HG03039 (cell line): ENCODE data around the gene BPIFB2.
"Not testable (repeated sequence)": the region's sequence is repeated elsewhere in the genome, so short reads cannot be mapped to it uniquely, and the experiment has no call there.

ENCODE experiments used
- ATAC-seq: cut with Tn5 transposase; IDR thresholded peaks from one replicate; pipeline ENCODE4 v1.9.1; 2021; ENCODE audit warnings: mild to moderate bottlenecking, moderate library complexity; ENCODE audit not compliant: unreplicated experiment

BPIFB2 gene, protein sequence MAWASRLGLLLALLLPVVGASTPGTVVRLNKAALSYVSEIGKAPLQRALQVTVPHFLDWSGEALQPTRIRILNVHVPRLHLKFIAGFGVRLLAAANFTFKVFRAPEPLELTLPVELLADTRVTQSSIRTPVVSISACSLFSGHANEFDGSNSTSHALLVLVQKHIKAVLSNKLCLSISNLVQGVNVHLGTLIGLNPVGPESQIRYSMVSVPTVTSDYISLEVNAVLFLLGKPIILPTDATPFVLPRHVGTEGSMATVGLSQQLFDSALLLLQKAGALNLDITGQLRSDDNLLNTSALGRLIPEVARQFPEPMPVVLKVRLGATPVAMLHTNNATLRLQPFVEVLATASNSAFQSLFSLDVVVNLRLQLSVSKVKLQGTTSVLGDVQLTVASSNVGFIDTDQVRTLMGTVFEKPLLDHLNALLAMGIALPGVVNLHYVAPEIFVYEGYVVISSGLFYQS

GRCh38 chr20:33007376-33008335 lies at the start of gene BPIFB2:
BPIFB2 (plus strand) TSS chr20:33007704; CDS start chr20:33008575, 871 bp downstream.
- no peak for ATAC-seq

- no peak for ATAC-seq
Observed at GRCh38 chr20:32958574-32958973, 48.9 kb upstream of the BPIFB2 start.

DNA sequence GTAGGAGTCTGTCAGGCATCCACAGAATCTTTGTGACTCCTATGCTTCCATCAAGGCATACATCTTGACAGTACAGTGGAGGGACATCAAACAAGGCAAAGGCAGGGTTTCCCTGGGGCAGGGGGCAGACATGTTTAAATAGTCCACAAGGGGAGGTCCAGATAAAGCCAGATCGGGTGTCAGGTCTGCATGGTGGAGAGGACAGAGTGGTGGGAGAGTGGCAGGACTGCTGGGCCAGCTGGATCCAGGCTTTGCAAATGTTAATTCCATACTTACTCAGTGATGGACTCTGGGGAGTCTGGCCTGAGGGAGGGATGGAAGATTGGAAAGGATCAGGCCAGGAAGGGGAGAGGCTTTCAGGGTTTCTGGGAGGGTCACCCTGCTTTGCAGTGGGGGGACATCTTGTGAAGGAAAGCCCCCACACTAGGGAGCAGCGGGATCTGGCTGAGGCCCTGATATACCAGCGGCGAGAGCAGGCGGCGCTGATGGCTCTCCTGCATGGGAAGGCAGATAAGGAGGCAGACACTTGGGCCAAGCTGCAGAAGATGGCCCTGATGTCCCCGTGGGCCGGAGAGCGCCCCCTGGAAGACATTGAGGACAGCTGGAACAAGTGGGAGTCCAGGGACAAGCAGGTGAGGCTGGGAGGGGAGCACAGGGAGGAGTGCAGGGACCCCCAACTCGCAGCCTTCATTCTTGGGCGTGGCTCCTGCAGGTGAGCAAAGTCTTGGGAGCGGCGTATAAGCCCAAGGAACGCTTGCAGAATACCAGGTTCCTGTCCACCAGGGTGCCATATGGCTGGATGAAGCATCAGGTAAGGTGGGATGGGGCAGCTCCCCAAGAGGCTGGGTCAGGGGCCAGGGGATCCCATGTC lies 47.9 kb upstream of the BPIFB2 start:
- no peak for ATAC-seq

- no peak for ATAC-seq
Observed at GRCh38 chr20:32960222-32960518, 47.3 kb upstream of the BPIFB2 start.

- ATAC-seq: no peak
Observed at GRCh38 chr20:32960849-32961731, 46.4 kb upstream of the BPIFB2 start.

DNA sequence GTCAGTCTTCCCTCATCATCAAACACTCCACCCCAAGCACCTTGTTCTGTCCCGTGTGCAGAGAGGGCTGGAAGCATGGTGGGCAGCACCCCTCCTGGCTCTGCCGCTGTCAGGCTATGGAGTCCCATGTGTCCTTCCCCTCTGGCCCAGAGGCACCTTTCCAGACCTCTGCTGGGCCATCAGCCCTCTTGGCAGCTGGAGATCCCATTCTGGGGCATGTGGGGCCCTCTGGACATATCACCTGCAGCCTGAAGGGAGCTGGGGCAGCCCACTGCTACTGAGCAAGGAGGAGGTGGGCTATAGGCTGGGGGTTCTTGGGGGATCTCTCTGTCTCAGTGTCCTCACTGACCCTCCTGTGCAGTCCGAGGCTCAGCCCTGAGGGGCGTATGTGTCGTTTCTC lies 45.5 kb upstream of the BPIFB2 start:
- no peak for ATAC-seq

DNA sequence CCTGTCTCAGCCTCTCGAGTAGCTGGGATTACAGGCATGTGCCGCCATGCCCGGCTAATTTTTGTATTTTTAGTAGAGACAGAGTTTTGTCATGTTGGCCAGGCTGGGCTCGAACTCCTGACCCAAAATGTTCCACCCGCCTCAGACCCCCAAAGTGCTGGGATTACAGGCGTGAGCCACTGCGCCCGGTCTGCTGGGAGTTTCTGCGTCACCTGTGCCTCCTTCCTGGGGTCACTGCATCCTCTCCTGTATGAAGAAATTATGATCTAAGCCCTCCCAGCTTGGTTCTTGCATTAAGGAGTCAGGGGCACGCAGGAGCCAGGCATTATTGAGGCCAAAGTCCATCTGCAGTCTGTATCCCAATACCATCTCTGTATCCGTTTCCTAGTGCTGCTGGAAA lies 44.9 kb upstream of the BPIFB2 start:
- not testable (repeated sequence) for ATAC-seq

GRCh38 chr20:32963176-32963575 lies 44.3 kb upstream of the BPIFB2 start:
- ATAC-seq: no peak

DNA sequence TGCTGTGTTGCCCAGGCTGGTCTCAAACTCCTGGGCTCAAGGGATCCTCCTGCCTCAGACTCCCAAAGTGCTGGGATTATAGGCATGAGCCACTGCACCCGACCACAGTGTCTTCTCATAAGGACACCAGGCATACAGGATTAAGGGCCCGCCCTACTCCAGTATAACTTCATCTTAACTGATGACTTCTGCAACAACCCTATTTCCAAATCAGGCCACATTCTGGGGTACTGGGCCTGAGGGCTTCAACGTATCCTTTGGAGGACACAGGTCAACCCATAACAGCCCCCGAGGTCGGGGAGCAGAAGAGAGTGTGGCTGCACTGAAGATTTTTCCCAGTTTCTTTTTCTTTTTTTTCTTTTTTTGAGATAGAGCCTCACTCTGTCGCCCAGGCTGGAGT lies 42.9 kb upstream of the BPIFB2 start:
- no peak for ATAC-seq

- ATAC-seq: no peak
Observed at GRCh38 chr20:32965115-32965514, 42.4 kb upstream of the BPIFB2 start.

- ATAC-seq: no peak
Observed at GRCh38 chr20:32965581-32966373, 41.7 kb upstream of the BPIFB2 start.

DNA sequence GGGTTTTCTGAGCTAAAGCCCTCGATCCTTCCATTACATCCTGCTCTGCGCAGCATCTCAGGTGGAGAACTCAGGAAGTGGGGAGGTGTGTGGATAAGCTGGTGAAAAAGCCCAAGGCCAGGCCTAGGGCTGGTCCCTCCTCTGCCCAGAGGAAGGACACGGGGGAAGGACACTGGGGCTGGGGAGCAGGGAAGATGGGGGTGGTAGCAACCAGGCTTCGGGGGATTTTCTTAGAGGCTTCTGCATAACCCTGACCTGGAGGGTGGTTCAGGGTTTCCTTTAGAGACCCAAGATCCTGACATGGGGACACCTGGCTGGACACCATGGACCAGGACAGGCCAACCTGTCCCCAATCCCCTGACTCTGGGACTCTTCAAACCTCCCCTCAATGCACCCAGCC lies 41.1 kb upstream of the BPIFB2 start:
- no peak for ATAC-seq

GRCh38 chr20:32966881-32967781 lies 40.4 kb upstream of the BPIFB2 start:
- ATAC-seq: no peak

DNA sequence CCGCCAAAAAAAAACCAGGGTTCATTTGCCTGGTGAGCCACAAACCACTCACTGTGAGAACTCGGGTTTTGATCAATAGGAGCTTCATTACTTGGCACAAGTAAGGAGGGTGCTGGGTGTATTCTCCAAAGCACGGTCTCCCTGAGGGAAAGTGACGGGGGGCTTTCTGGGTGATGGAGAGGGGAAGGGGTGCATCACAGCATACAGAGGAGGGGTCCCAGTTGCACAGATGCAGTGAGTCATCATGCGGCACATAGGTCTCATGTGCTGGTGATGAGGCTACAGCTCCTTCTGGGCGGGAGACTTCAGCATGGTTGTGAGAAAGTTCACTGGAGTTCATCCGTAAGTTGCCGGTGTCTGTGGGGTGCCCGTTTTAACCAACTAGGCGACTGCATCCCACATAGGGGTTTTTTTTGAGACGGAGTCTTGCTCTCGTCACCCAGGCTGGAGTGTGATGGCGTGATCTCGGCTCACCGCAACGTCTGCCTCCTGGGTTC lies 39.5 kb upstream of the BPIFB2 start:
- no peak for ATAC-seq

- ATAC-seq: no peak
Observed at GRCh38 chr20:32968478-32969241, 38.8 kb upstream of the BPIFB2 start.

DNA sequence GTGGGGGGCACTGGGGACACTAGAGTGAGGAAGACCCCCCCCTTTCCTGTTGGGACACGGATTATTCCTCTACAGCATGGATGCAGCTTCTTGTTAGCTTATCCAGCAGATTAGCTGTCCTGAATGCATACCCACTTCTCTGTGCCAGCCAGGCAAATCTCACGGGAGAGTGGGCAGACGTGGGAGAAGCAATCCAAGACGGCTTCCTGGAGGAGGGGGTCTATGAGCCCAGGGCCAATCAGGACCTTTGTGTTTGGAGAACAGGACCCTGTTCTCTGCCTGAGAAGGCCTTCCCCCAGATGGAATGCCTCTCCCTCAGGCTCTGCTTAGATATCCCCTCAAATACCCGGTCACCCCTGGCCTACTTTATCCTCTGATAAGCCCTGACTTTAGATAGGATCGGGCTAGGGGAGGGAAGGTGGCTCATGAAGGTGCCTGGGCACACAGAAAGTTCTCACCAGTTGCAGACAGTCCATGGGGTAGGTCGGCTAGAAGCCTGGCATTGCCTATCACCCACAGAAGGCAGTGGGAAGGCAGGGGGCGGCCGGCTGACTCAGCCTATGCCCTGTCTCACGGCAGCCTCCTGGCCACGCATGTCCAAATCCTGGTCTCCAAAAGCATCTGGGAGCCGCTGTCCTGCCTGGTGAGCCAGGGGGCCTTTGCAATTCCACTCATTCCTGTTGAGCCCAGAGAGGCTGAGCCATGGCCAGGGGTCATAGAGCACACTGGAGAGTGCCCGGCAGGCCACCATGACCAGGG lies 38.0 kb upstream of the BPIFB2 start:
- ATAC-seq: no peak
